Glutamatergic neuron (in vitro differentiated cells): ENCODE results near the gene SOCS2. TPM values are rescaled to one million over a fixed set of nuclear protein-coding genes. Genes with fewer than 3 reads are reported as not detected.

Experiments used
- DNase-seq: peaks from one replicate; pipeline ENCODE4 v3.0.0; 2022
- H3K27ac Mint-ChIP-seq: one replicate; pipeline ENCODE4 v1.8.0; 2020; ENCODE audit warnings: mild to moderate bottlenecking, mixed read lengths, inconsistent platforms; ENCODE audit not compliant: unreplicated experiment
- H3K27me3 Mint-ChIP-seq: one replicate; pipeline ENCODE4 v1.8.0; 2020; ENCODE audit warnings: mild to moderate bottlenecking, moderate library complexity, mixed read lengths, inconsistent platforms; ENCODE audit not compliant: unreplicated experiment
- H3K36me3 Mint-ChIP-seq: one replicate; pipeline ENCODE4 v1.8.0; 2020; ENCODE audit warnings: mild to moderate bottlenecking, mixed read lengths, inconsistent platforms; ENCODE audit not compliant: unreplicated experiment
- H3K4me1 Mint-ChIP-seq: one replicate; pipeline ENCODE4 v1.8.0; 2020; ENCODE audit warnings: mild to moderate bottlenecking, low read depth, mixed read lengths, inconsistent platforms; ENCODE audit not compliant: unreplicated experiment
- H3K4me3 Mint-ChIP-seq: one replicate; pipeline ENCODE4 v1.8.0; 2020; ENCODE audit warnings: mild to moderate bottlenecking, mixed read lengths, inconsistent platforms; ENCODE audit not compliant: unreplicated experiment
- H3K9me3 Mint-ChIP-seq: one replicate; pipeline ENCODE4 v1.8.0; 2020; ENCODE audit warnings: mild to moderate bottlenecking, moderate library complexity, mixed read lengths, inconsistent platforms; ENCODE audit not compliant: unreplicated experiment
- CTCF ChIP-seq: fragments of 200-600 bp; sonication (generic); IDR thresholded peaks from one replicate; pipeline ENCODE4 v1.5.0; 2021; ENCODE audit not compliant: partially characterized antibody, unreplicated experiment
- long read RNA-seq: library from polyadenylated mRNA; unstranded; transcript quantifications from one replicate; pipeline ENCODE4 v2.0.0, GENCODE V29; 2020; ENCODE audit not compliant: unreplicated experiment
- total RNA-seq: library from RNA; stranded (reverse); fragmentation: NEBNext Ultra II Directional; extraction: Animal tissue kit (Norgen Biotek cat#: 25700); gene quantifications from one replicate; pipeline ENCODE4 v1.2.1, GENCODE V29; 2021; ENCODE audit not compliant: unreplicated experiment

Gene SOCS2, protein sequence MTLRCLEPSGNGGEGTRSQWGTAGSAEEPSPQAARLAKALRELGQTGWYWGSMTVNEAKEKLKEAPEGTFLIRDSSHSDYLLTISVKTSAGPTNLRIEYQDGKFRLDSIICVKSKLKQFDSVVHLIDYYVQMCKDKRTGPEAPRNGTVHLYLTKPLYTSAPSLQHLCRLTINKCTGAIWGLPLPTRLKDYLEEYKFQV
- total RNA-seq: 36.6 TPM
- long read RNA-seq, transcript SOCS2-202 (3 exons, 1,065 nt): major isoform, 9 of 15 reads
- long read RNA-seq, partial matches to known transcripts: 0 of 15 reads
- long read RNA-seq, other reads (novel, unspliced or antisense): 4 of 15 reads

DNA sequence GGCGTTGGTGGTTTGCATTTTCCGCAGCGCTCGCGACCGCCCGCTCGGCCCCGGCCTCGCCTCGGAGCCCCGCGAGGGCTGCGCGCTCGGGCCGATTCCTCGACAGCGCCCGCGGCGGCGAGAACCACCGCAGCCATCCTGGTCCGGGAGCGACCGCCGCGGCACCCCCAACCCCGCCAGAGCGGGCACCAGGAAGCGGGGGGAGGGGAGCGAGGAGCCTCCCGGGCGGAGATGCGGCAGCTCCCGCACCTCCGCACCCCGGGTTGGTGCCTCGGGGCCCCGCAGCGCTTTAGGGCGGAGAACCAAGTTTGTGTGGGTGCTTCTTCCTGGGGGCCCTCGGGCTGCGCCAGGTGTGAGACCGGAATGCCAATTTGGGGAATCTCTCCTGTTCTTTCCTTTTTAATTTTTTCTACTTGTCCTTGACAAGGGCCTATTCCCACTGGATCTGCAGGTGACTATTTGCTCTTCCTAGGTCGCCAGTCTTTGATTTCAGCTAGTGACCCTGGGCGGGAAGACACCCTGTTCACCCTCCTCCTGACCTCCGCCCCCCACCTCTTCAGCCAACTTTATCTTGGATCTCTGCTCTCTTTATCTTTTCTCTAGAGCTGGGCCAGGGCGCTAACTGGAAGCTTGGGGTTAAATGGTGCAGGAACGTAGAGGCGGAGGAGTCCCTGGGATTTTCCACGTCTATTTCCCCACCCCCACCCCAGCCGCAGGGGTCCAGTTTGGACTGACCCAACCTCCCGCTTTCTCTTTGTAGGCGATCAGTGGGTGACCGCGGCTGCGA lies at the start of gene SOCS2:
SOCS2 (plus strand) TSS at position 751 of the 787 bp plus-strand sequence. CDS start 223 bp downstream, outside the sequence.
- DNase-seq: peak; percentile 72
- peaks cover 7% of the 10 kb centered on the region for H3K9me3 Mint-ChIP-seq
- no peak for TF ChIP-seq CTCF
- H3K4me1 Mint-ChIP-seq: peaks cover 9% of the 10 kb centered on the region
- H3K27me3 Mint-ChIP-seq: peaks cover 19% of the 10 kb centered on the region
- H3K27ac Mint-ChIP-seq: peak within 1 kb of the TSS; percentile 92
- no peaks in the 10 kb centered on the region for H3K36me3 Mint-ChIP-seq
- H3K4me3 Mint-ChIP-seq: peak within 1 kb of the TSS; percentile 84

- no peak overlapping the region for H3K27ac Mint-ChIP-seq
Measured at GRCh38 chr12:93524386-93525133, 47.9 kb upstream of the SOCS2 start.

DNA sequence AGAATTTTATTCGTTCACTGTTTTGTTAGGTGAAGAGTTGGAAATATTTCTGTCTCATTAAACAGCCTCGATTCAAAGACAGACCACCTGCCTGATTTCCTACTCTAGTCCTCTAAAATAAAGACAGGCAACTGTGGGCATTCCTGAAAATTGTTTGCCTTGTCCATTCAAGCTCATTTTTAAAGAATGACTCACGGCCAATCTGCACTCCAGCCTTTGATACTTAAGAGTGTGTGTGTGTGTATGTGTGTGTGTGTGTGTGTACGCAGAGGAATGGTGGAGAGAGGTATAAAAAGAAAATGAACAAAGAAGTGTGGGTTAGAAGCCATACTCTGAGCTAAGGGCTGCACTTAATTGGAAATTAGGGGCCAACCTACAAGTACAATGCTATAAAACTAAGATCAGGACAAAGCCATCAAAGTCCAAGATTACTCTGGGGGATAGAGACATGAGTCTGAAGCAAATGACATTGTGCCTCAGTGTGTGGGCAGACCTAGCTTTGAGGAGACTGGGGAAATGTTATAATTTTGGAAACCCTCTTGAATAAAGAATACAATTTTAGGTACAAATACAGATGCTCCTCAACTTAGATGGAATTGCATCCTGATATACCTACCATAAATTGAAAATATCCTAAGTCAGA lies 45.6 kb upstream of the SOCS2 start:
- Mint-ChIP-seq H3K27me3 (peaks cover 1% of the 10 kb centered on the region), H3K4me1 (no peaks in the 10 kb centered on the region), H3K27ac (no peak overlapping the region), H3K4me3 (no peak overlapping the region), H3K36me3 (no peaks in the 10 kb centered on the region), H3K9me3 (no peaks in the 10 kb centered on the region)
- no peak for DNase-seq
- TF ChIP-seq CTCF: no peak

More at GRCh38 chr12:93524386-93525133, 47.9 kb upstream of the SOCS2 start:
- no peak for TF ChIP-seq CTCF
- Mint-ChIP-seq H3K4me3 (no peak overlapping the region), H3K36me3 (no peaks in the 10 kb centered on the region), H3K9me3 (no peaks in the 10 kb centered on the region), H3K27me3 (peaks cover 1% of the 10 kb centered on the region), H3K4me1 (no peaks in the 10 kb centered on the region)
- no peak for DNase-seq

- Mint-ChIP-seq H3K36me3 (no peaks in the 10 kb centered on the region), H3K27me3 (peaks cover 4% of the 10 kb centered on the region), H3K27ac (no peak overlapping the region), H3K9me3 (no peaks in the 10 kb centered on the region), H3K4me3 (no peak overlapping the region), H3K4me1 (no peaks in the 10 kb centered on the region)
- DNase-seq: no peak
- no peak for TF ChIP-seq CTCF
Measured at GRCh38 chr12:93530358-93530757, 42.1 kb upstream of the SOCS2 start.
